SIG-M5 treated with dmso at 0.1 percent for 504 hours (cell line): ENCODE measurements around the gene ARHGAP6.
"Not testable (repeated sequence)": the region's sequence is repeated elsewhere in the genome, so short reads cannot be mapped to it uniquely, and the experiment has no call there.

ENCODE experiments used
- DNase-seq: peaks from one replicate; lab custom pipeline; 2025; ENCODE audit not compliant: unreplicated experiment; lab: John Stamatoyannopoulos, UW

ARHGAP6 gene

GRCh38 chrX:11647138-11647537 lies 18.6 kb downstream of the ARHGAP6 start:
- DNase-seq: no peak

- no peak for DNase-seq
Observed at GRCh38 chrX:11641349-11642065, 24.2 kb downstream of the ARHGAP6 start.

GRCh38 chrX:11640089-11640488 lies 25.6 kb downstream of the ARHGAP6 start:
- no peak for DNase-seq

GRCh38 chrX:11632732-11633131 lies 33.0 kb downstream of the ARHGAP6 start:
- DNase-seq: no peak

- no peak for DNase-seq
Observed at GRCh38 chrX:11629593-11630211, 36.0 kb downstream of the ARHGAP6 start.

- no peak for DNase-seq
Observed at GRCh38 chrX:11628399-11628798, 37.3 kb downstream of the ARHGAP6 start.

GRCh38 chrX:11626351-11626750 lies 39.4 kb downstream of the ARHGAP6 start:
- DNase-seq: no peak

- no peak for DNase-seq
Observed at GRCh38 chrX:11619441-11619840, 46.3 kb downstream of the ARHGAP6 start.

- not testable (repeated sequence) for DNase-seq
Observed at GRCh38 chrX:11614253-11614652, 51.5 kb downstream of the ARHGAP6 start.

GRCh38 chrX:11611965-11612364 lies 53.8 kb downstream of the ARHGAP6 start:
- DNase-seq: no peak

GRCh38 chrX:11611161-11611560 lies 54.6 kb downstream of the ARHGAP6 start:
- no peak for DNase-seq

- DNase-seq: no peak
Observed at GRCh38 chrX:11609109-11609508, 56.6 kb downstream of the ARHGAP6 start.

- DNase-seq: no peak
Observed at GRCh38 chrX:11606408-11606807, 59.3 kb downstream of the ARHGAP6 start.

- no peak for DNase-seq
Observed at GRCh38 chrX:11600578-11600977, 65.1 kb downstream of the ARHGAP6 start.

- no peak for DNase-seq
Observed at GRCh38 chrX:11597479-11597878, 68.2 kb downstream of the ARHGAP6 start.

- no peak for DNase-seq
Observed at GRCh38 chrX:11591723-11592346, 73.9 kb downstream of the ARHGAP6 start.

GRCh38 chrX:11589641-11590040 lies 76.1 kb downstream of the ARHGAP6 start:
- no peak for DNase-seq

- no peak for DNase-seq
Observed at GRCh38 chrX:11588097-11588496, 77.6 kb downstream of the ARHGAP6 start.

- peak; percentile 6 for DNase-seq
Observed at GRCh38 chrX:11585174-11585573, 80.5 kb downstream of the ARHGAP6 start.

- no peak for DNase-seq
Observed at GRCh38 chrX:11580789-11581188, 84.9 kb downstream of the ARHGAP6 start.

- DNase-seq: no peak
Observed at GRCh38 chrX:11579636-11580600, 85.8 kb downstream of the ARHGAP6 start.
